GM21526 (cell line): Measurements from ENCODE around the gene PYCARD.
"Not testable (repeated sequence)": the region's sequence is repeated elsewhere in the genome, so short reads cannot be mapped to it uniquely, and the experiment has no call there.

Source experiments
- ATAC-seq: cut with Tn5 transposase; IDR thresholded peaks from one replicate; pipeline ENCODE4 v1.9.1; 2021; ENCODE audit warnings: moderate library complexity; ENCODE audit not compliant: unreplicated experiment, low FRiP score

Gene PYCARD

DNA sequence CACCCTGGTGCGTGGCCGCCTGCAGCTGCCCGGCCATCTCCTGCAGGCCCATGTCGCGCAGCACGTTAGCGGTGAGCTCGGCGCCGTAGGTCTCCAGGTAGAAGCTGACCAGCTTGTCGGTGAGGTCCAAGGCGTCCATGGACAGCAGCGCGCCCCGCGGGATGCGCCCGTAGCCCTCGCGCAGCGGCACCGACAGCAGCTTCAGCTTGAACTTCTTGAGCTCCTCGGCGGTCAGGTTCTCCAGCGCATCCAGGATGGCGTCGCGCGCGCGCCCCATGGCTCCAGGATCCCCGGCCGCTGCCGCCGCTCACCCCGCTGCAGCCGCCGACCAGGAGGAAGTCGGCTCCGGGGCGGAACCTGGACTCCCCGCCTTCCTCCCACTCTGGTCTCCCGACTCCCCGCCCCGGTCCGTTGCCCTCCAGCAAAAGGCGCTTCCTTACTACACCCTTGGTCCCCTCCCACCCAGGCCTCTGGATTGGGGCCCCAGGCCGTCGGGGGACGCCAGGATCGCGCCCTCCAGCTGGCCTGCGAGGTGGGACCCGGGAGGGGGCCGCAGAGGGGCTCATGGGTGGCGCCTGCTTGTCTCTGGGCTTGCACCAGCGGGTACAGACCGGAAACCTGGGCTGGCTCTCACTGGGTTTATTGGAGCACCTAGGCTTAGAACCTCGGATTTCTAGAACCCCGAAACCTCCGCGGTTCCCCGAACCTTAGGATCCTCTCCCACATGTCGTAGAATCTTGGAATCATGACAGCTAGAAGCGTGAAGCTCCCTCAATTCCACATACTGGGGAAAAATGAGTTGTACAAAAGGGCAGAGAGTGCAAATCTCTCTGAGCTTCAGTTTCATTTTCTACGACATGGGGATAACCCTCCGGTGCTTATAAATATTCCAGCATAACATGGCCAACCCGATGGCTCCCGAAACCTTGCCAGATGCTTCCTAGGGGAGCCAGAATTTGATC is at the start of gene PYCARD:
TSS of gene PYCARD (minus strand) at position 347 of the 962 bp plus-strand sequence. CDS start at position 277, 70 bp downstream.
- ATAC-seq, result peak; percentile 35

DNA sequence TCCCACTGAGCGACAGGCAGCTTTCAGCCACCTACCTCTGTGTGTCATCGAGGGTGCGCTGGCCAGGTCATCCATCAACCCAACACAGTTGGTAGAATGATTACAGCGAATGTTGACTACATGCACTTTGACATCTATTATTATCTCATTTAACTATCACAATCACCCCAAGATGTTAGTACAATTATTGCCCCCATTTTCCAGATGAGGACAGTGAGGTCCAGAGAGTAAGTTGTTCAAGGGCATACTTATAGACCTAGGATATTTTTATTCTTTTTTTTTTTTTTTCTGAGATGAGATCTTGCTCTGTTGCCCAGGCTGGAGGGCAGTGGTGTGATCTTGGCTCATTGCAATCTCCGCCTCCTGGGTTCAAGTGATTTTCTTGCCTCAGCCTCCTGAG is 48.9 kb upstream of the PYCARD start:
- ATAC-seq, result no peak

DNA sequence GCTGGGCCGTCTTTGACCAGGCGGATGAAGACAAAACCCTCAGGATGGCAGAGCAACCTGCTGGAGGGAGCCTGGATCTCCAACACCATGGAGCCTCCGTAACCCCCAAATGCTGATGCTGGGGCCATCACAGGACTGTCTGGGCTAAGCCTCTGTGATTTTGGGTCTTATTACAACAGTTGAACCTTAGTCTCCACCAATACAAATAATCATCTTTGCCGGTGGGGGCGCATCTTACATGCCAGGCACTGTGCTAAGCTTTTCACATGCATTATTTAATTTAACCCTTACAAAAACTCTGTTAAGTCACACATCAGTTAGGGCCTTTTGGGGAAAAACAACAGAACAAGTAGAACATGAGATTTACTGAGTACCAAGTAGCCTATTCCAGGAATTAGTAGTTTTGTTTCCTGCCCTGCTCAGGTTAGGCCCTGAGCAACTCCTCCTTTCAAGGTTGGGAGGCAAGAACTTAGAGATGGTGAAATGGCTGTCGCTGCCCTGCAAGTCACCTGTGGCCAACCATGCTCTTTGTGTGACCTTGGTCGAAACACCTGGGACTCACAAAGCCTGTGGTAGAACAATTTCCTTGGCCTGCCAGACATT is 48.3 kb upstream of the PYCARD start:
- no peak for ATAC-seq

DNA sequence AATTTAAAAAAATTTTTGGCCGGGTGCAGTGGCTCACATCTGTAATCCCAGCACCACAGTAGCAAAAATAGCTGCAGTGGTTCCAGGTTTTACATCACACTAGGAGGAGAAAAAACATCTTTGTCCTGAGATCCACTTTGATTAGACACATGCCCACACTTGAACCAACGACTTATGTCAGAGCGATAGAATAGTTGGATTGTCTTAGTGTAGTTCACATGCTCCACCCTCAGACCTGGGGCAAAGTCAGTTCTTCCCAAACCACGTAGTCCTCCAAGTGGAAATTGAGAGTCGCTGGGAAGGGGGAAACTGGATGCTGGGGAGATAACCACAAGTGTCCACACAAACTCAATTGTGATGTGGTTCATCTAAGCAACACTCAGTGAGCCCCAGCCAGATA is 45.8 kb upstream of the PYCARD start:
- ATAC-seq, result no peak

DNA sequence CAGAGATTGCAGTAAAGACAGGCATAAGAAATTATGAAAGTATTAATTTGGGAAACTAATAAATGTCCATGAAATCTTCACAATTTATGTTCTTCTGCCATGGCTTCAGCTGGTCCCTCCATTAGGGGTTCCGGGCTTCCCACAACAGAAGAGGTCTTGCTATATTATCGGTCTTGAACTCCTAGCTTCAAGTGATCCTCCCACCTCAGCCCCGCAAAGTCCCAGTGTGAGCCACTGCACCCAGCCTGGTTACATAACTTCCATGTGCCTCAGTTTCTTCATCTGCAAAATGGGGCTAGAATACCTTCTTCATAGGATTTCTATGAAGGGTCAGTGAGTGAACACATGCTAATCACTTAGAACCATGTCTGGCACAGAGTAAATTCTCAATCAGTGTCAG is 43.7 kb upstream of the PYCARD start:
- ATAC-seq, result no peak

DNA sequence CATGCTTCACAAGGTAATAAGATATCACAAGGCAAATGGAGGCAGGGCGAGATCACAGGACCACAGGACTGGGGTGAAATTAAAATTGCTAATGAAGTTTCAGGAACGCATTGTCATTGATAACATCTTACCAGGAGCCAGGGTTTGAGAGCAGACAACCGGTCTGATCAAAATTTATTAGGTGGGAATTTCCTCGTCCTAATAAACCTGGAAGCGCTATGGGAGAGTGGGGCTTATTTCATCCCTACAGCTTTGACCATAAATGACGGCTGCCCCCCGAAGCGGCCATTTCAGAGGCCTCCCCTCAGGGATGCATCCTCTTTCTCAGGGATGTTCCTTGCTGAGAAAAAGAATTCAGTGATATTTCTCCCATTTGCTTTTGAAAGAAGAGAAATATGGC is 43.0 kb upstream of the PYCARD start:
- ATAC-seq, result not testable (repeated sequence)

DNA sequence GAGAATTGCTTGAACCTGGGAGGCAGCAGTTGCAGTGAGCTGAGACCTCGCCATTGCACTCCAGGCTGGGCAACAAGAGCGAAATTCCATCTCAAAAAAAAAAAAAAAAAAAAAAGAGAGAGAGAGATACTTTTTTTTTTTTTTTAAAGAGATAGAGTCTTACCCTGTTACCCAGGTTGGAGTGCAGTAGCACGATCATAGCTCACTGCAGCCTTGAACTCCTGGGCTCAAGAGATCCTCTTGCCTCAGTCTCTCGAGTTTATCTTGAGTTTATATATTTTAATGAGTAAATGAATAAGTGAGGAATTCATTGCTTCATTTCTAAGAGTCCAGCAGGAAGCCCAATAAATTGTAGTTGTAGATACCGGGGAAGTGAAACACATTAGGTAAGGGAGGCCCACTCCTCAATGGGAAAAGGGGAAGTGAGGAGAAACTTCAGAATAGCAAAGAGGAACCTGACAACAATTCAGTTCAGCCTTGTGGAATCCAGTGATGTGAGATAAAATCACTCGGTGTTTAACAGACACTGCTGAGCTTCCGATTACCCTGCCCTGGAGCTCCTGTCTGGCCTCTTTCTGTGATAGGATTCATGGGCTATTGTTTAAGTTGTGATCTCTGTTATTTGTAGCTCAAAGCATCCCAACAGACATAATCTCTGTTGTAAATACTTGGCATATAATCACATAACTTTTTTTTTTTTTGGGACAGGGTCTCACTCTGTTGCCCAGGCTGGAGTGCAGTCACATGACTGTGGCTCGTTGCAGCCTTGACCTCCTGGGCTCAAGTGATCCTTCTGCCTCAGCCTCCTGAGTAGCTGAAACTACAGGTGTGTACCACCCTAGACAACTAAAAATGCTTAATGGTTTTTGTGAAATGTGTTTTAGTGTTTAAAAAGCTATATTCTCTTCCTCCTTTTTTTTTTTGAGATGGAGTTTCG is 41.4 kb upstream of the PYCARD start:
- no peak for ATAC-seq

DNA sequence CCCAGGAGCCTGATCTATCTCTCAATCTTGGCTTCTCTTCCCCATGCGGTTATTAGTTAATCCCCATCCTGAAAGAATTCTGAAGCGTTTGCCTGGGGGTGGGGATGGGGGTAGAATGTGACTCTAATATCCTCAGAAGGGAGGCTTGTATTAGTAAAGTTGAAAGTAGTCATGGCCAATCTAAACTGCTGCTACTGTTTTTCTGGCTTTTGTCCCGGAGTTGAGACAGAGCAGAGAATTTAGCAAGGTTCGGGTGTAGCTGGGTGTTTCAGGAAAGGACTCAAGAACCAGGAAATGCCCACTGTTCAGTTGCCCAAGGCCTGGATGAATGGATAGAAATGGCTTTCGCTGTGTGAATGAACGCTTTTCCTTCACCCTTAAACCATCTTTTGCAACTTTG is 39.6 kb upstream of the PYCARD start:
- ATAC-seq, result no peak

DNA sequence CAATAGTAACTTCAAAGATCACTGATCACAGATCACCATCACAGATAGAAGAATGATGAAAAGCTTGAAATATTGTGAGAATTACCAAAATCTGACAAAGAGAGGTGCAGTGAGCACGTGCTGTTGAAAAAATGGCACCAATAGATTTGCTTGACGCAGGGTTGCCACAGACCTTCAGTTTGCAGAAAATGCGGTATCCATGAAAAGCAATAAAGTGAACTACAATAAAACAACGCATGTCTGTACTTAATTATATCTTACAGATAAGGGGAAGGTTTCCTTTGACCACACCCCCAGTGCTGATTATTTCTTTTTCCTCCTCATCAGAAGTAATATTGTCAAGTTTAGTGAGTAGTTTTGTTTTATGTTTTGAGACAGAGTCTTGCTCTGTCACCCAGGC is 35.5 kb upstream of the PYCARD start:
- ATAC-seq, result no peak

DNA sequence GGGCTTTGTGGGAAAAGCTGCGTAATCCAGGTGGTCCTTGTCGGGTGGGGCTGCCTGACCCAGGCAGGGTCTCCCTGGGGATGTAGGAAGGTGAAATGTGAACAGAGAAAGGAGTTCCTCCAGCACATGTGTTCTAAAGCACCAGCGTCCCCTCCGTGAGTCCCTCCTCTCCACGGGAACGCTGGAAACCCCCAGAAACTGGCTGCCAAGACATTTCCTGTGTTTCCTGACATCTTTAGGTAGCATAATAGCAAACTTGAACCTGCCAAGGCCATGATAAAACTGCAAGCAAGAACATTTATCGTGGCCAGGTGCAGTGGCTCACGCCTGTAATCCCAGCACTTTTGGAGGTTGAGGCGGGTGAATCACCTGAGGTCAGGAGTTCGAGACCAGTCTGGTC is 26.9 kb upstream of the PYCARD start:
- ATAC-seq, result no peak

DNA sequence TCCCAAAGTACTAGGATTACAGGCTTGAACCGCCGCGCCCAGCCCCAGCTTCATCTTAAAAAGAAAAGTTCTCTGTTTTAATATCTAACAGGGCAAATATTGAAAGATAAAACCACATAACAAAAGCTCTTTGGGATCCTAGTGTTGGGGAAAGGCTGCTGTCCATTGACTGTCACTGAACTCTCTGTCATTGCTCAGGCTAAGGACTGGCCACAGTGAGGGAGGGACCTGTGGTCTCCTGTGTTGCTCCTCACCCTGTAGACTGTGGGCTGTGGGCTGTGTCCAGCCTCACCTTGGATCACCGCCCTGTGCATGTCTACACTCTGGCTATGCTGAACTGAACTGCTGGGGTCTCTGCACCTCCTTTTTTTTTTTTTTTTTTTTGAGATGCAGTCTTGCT is 25.6 kb upstream of the PYCARD start:
- no peak for ATAC-seq

DNA sequence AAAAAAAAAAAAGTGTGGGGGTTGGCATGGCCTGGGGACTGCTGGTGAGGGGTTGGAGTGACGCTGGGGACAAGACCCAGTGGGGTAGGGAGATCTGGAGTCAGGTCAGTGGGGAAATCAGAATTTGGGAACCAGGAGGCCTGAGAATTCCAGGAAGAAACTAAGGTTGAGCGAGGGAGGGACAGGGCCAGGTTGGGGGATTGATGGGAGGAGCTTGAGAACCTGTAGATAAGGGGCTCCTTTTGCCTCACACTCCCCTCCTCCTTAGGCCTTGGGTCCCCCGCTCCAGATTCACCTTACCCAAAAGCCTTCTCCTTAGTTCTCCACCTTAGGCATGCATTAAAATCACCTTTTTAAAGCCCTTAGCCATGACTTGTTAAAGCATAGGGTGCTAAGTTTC is 22.6 kb upstream of the PYCARD start:
- ATAC-seq, result no peak

DNA sequence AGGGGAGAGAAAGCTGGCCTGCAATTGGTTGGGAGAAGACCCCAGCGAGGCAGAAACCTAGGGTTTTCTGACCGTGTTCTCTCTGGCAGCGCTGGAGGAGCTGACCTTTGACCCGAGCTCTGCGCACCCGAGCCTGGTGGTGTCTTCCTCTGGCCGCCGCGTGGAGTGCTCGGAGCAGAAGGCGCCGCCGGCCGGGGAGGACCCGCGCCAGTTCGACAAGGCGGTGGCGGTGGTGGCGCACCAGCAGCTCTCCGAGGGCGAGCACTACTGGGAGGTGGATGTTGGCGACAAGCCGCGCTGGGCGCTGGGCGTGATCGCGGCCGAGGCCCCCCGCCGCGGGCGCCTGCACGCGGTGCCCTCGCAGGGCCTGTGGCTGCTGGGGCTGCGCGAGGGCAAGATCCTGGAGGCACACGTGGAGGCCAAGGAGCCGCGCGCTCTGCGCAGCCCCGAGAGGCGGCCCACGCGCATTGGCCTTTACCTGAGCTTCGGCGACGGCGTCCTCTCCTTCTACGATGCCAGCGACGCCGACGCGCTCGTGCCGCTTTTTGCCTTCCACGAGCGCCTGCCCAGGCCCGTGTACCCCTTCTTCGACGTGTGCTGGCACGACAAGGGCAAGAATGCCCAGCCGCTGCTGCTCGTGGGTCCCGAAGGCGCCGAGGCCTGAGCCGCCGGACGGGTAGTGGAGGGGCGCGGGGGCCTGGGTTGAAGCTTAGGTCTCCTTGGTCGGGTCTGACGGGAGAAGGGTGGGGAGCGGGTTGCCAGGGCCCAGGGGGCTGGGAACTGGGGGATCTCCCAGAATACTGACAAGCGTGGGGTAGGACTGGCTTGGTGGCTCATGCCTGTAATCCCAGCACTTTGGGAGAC is 21.8 kb upstream of the PYCARD start:
- no peak for ATAC-seq

DNA sequence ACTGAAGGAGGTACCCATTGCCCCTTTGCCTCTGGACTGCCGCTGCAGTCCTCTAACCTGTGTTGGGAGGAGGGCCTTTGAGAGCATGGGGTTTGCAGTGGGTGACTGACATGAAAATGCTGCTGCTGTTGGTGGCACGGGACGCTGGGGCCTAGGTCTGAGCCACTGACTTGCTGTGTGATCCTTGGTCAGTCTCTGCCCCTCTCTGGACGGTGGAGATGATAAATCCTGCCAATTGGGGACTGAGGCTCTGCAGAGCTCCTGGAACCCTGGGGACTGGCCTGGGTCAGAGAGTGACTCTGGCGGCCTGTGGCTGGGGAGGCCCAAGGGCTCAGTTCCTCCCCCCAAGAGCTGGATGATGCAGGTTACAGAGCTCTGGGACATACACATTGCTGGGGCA is 20.5 kb upstream of the PYCARD start:
- no peak for ATAC-seq

DNA sequence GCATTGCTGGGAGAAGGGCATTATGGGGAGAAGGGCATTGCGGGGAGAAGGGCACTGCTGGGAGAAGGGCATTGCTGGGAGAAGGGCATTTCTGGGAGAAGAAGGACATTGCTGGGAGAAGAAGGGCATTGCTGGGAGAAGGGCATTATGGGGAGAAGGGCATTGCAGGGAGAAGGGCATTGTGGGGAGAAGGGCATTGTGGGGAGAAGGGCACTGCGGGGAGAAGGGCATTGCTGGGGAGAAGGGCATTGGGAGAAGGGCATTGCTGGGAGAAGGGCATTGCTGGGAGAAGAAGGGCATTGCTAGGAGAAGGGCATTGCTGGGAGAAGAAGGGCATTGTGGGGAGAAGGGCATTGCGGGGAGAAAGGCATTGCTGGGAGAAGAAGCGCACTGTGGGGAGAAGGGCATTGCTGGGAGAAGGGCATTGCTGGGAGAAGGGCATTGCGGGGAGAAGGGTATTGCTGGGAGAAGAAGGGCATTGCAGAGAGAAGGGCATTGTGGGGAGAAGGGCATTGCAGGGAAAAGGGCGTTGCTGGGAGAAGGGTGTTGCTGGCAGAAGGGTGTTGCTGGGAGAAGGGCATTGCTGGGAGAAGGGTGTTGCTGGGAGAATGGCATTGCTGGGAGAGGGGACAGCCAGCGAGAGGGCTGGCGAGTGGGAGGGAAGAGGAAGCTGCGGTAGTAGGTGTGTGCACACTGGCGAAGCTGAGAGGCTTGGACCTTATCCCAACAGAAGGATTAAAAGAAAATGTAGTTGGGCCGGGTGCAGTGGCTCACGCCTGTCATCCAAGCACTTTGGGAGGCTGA is 19.0 kb upstream of the PYCARD start:
- no peak for ATAC-seq

DNA sequence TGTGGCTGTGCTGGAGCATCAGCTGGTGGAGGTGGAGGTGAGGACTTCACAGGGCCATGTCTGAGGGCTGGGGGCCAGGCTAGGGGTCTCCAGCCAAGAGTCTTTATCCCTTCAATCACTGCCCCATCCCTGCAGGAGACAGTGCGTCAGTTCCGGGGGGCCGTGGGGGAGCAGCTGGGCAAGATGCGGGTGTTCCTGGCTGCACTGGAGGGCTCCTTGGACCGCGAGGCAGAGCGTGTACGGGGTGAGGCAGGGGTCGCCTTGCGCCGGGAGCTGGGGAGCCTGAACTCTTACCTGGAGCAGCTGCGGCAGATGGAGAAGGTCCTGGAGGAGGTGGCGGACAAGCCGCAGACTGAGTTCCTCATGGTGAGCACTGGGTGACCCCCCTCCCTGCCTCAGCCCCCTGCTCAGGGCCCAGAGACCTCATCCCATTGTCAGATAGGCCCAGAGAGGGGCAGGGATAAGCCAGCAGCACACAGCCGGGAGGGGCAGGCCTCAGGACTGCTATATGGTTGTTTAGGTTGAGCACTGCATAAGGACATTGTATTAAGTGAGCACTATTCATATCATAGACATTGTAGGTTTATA is 16.7 kb upstream of the PYCARD start:
- no peak for ATAC-seq

DNA sequence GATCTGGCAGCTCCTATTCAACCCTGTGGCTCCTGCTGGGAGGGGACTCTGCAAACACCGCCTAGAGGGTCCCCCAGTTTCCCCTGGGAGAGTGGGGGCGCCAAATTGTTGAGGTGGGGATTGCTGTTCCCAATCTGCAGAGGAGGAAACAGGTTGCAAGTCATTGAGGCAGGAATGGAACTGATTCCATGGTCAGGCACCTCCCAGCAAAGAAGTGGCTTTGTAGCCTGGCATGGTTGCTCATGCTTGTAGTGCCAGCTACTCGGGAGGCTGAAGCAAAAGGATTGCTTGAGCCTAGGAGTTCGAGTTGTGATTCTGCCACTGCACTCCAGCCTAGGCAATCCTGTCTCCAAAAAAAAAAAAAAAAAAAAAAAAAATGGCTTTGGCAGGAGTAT is 14.6 kb upstream of the PYCARD start:
- no peak for ATAC-seq

DNA sequence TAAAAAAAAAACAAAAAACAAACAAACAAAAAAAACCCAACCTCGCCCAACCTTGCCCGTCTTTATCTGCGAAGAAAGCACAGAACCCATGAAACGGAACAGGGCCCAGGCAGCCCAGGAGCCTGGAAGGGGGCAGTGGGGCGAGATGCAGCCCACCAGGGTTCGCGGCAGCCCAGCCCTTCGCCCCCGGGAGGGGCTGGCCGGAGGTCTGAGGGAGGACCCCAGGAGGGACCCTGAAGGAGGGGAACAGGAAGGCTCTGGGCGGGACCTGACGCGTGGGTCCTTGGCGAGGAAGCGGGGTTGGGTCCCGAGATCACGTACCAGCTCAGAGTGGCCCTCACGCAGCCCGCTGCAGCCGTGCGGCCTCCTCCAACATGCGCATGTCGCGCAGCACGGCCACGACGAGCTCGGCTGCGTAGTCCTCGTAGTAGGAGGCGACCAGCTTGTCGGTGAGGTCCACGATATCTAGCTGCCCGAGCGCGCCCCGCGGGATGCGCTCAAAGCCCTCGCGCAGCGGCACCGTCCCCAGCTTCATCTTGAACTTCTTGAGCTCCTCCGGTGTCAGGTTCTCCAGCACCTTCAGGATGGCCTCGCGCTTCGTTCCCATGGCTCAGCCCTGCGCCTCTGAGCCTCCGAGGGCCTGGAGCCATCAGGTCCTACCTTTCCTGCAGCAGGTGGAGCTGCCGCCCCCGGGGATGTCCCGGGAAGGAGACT is 14.0 kb upstream of the PYCARD start, which contains the start of gene PYDC1:
TSS of gene PYDC1 (minus strand) at position 714 of the 714 bp plus-strand sequence. CDS start at position 607, 107 bp downstream.
- no peak for ATAC-seq
